Calu3 (cell line): ENCODE results near the gene CRIP1. TPM values are rescaled to one million over a fixed set of nuclear protein-coding genes. Genes with fewer than 3 reads are reported as not detected.

Source experiments
- BruUV-seq: library from RNA; stranded (reverse); fragments of 400-500 nt; replicated peaks from 2 replicates; lab custom pipeline; 2021; lab: Mats Ljungman, UMichigan
- CTCF ChIA-PET: fragments of 300-600 bp; sonication (Branson Sonifier 250); formaldehyde crosslinking; loops from one replicate; lab custom pipeline; 2022; ENCODE audit warnings: antibody characterized with exemption; lab: Charles Lee
- DNase-seq: peaks from one replicate; pipeline ENCODE4 v3.0.0; 2022
- H3K27ac Mint-ChIP-seq: one replicate; pipeline ENCODE4 v1.8.0; 2022; ENCODE audit warnings: mixed read lengths; ENCODE audit not compliant: unreplicated experiment
- H3K27me3 Mint-ChIP-seq: one replicate; pipeline ENCODE4 v1.8.0; 2022; ENCODE audit warnings: mixed read lengths; ENCODE audit not compliant: unreplicated experiment
- H3K36me3 Mint-ChIP-seq: one replicate; pipeline ENCODE4 v1.8.0; 2022; ENCODE audit warnings: mild to moderate bottlenecking, moderate library complexity, mixed read lengths; ENCODE audit not compliant: insufficient read depth, unreplicated experiment
- H3K4me1 Mint-ChIP-seq: one replicate; pipeline ENCODE4 v1.8.0; 2022; ENCODE audit warnings: mild to moderate bottlenecking, low read depth, mixed read lengths; ENCODE audit not compliant: unreplicated experiment
- H3K4me3 Mint-ChIP-seq: one replicate; pipeline ENCODE4 v1.8.0; 2022; ENCODE audit warnings: mild to moderate bottlenecking, low read depth, moderate library complexity, mixed read lengths; ENCODE audit not compliant: unreplicated experiment
- H3K9me3 Mint-ChIP-seq: one replicate; pipeline ENCODE4 v1.8.0; 2022; ENCODE audit warnings: low read depth, mixed read lengths; ENCODE audit not compliant: unreplicated experiment
- intact Hi-C: fragments of 100-400 bp; cut with micrococcal nuclease; formaldehyde crosslinking; loops from one replicate; pipeline ENCODE4 v1.10.0; 2022; ENCODE audit not compliant: unreplicated experiment
- total RNA-seq: library from RNA; stranded (reverse); gene quantifications from 2 replicates; pipeline ENCODE4 v1.2.3, GENCODE V29; 2022
- TF ChIP-seq, protein P1 (sequence below): fragments of 200-600 bp; IDR thresholded peaks from one replicate; pipeline ENCODE4 v1.8.0; 2022; ENCODE audit warnings: antibody characterized with exemption; ENCODE audit not compliant: unreplicated experiment

CRIP1 gene
- total RNA-seq, 1 experiment from 2014 or later = 7.1 TPM

DNA sequence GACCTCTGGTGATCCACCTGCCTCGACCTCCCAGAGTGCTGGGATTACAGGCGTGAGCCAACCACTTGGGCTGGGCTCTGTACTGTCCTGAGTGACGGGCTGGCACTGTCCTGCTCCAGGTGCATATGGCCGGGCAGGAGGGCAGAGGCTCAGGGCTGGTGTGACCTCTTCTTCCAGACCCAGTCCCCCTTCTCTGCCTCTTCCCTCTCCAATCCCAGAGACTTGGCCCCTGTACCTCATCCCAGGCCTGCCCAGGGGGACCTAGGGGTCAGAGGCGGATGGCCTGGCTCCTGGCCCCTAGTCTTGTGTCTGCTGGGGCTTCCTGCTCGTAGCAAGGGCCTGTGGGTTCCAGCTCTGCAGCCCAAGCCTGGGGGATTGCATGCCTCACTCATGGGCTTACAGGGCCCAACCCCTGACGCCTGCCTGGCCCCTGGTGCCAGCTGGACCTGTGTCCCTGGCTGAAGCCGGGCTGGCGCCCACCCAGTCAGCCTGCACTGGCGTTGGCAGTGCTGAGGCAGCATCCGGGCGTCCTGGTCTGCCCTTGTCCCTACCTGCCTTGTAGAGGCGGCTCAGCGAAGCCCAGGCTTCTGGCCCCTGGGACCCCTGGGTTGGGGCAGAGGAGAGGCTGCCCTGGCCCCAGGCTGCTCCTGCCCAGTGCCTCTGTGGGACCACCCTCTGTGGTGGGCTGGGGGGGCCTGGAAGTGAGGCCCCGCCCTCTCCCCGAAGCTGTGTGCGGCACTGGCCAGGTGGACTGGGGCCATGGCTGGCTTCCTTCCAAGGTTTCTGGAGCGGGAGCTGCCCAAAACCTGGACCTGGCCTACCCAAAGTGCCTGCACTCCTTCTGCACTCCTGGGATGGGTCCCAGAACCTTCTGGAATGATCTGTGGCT is 8.7 kb downstream of the CRIP1 start:
- peaks cover 9% of the 10 kb centered on the region for H3K4me1 Mint-ChIP-seq
- H3K27ac Mint-ChIP-seq = no peak overlapping the region
- TF ChIP-seq, protein P1, sequence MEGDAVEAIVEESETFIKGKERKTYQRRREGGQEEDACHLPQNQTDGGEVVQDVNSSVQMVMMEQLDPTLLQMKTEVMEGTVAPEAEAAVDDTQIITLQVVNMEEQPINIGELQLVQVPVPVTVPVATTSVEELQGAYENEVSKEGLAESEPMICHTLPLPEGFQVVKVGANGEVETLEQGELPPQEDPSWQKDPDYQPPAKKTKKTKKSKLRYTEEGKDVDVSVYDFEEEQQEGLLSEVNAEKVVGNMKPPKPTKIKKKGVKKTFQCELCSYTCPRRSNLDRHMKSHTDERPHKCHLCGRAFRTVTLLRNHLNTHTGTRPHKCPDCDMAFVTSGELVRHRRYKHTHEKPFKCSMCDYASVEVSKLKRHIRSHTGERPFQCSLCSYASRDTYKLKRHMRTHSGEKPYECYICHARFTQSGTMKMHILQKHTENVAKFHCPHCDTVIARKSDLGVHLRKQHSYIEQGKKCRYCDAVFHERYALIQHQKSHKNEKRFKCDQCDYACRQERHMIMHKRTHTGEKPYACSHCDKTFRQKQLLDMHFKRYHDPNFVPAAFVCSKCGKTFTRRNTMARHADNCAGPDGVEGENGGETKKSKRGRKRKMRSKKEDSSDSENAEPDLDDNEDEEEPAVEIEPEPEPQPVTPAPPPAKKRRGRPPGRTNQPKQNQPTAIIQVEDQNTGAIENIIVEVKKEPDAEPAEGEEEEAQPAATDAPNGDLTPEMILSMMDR = no peak
- H3K9me3 Mint-ChIP-seq = no peaks in the 10 kb centered on the region
- no peaks in the 10 kb centered on the region for H3K27me3 Mint-ChIP-seq
- DNase-seq = no peak
- H3K4me3 Mint-ChIP-seq = no peak overlapping the region
- H3K36me3 Mint-ChIP-seq = peaks cover 50% of the 10 kb centered on the region
- no TSS peak for BruUV-seq
- intact Hi-C loops = no loop called here
- CTCF ChIA-PET = no interaction called here

DNA sequence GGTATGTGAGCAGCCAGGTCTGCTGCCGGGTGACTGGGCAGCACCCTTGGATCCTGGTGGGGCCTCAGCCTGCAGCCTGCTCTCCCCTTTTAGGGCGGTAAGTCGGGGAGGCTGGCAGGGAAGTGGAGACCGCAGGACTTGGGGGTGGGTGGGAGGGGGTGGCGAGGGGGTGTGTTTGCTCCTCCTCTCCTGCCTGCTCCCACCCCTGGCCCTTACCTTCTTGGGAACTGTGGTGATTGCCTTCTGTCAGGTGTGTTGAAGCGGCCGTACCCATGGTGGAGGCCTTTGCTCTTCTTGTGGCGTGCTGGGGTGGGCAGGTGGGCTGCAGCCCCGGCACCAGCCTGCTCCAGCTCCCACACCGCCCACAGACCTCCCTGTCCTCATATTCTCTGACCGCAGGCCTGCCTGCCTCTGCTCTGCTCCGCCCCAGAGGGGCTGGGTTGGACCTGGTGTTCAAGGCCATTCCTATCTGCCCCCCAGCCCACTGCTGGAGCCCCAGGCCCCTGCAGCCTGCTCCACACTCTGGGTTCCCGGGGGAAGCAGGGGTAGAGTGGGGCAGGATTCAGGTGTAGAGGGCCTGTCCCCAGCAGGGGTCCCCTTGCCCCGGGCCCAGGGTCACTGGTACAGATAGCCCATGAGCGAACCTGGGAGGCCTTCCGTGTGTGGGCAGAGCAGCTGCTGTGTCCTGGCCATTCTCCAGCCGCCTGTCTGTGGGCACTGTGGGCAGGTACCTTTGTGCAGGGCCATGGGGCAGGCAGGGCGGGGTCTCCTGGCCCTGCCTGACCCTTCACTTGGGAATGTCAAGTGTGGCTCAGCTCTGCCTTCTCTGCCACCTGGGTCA is 9.5 kb downstream of the CRIP1 start:
- H3K4me3 Mint-ChIP-seq = no peak overlapping the region
- peaks cover 42% of the 10 kb centered on the region for H3K36me3 Mint-ChIP-seq
- no peaks in the 10 kb centered on the region for H3K9me3 Mint-ChIP-seq
- intact Hi-C loops = no loop called here
- no peak overlapping the region for H3K27ac Mint-ChIP-seq
- peaks cover 9% of the 10 kb centered on the region for H3K4me1 Mint-ChIP-seq
- no TSS peak for BruUV-seq
- CTCF ChIA-PET = no interaction called here
- TF ChIP-seq, protein P1 = no peak
- H3K27me3 Mint-ChIP-seq = no peaks in the 10 kb centered on the region
- DNase-seq = no peak

DNA sequence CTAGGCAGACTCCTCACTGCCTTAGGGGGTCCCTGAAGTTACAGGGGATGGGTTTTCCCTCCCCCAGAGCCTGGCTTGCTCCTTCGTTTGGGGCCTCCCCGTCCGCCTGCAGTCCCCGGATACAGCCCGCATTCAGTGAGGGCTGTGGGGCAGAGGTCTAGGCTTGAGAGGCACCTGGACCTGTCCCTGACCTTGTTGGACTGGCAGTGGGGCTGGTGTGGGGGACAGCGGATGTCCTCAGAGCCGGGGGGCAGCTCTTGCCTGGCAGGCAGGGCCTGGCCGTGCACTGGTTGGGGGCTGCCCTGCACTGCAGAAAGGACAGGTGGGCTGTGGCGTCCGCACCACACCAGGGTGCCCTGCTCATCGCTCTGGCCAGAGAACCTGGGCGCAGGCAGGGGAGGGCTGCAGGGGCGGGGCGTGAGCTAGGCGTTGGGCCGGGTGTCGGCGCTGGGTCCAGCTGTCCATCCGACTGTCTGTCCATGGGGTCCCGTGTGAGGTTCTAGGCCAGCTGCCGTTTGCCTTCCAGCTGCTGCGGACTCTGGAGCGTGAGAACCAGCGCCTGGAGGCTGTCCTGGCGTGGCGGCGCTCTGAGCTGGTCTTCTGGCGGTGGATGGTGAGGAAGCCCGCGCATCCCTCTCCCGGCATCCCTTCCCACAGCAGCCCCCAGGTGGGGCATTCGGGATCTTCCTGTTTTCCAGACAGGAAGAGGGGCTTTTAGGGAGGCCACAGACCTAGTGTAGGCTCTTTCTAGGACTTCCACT is 10.3 kb downstream of the CRIP1 start:
- no TSS peak for BruUV-seq
- TF ChIP-seq, protein P1 = no peak
- no peak overlapping the region for H3K4me3 Mint-ChIP-seq
- intact Hi-C loops = no loop called here
- H3K36me3 Mint-ChIP-seq = peaks cover 34% of the 10 kb centered on the region
- H3K27me3 Mint-ChIP-seq = peaks cover under 1% of the 10 kb centered on the region
- no peak for DNase-seq
- peaks cover 2% of the 10 kb centered on the region for H3K4me1 Mint-ChIP-seq
- CTCF ChIA-PET = interaction anchor here (0.6 kb wide), 1 partner anchor 201 kb away, joined by 3 read pairs; no protein-coding TSS in a partner anchor
- H3K9me3 Mint-ChIP-seq = no peaks in the 10 kb centered on the region
- H3K27ac Mint-ChIP-seq = no peak overlapping the region
